GM13977 (cell line): ENCODE results near the gene NKD1.

Source experiments
- DNase-seq: peaks from one replicate; pipeline ENCODE4 v3.0.0; 2012; ENCODE audit warnings: low spot score
- in situ Hi-C: fragments of 300-500 bp; cut with MboI; formaldehyde crosslinking; loops from one replicate; pipeline ENCODE4 v1.12.0; 2022; ENCODE audit warnings: low sequenced_read_pairs, low pct_unique_long_range_greater_than_20kb, mixed read lengths, inconsistent platforms; ENCODE audit not compliant: unreplicated experiment
- TF ChIP-seq, protein P1 (sequence below): IDR thresholded peaks from 2 replicates; pipeline ENCODE4 v1.5.1; 2012; ENCODE audit warnings: mild to moderate bottlenecking, control low read depth; ENCODE audit not compliant: insufficient read depth; ENCODE audit errors: extremely low read depth, missing control alignments

The NKD1 gene

DNA sequence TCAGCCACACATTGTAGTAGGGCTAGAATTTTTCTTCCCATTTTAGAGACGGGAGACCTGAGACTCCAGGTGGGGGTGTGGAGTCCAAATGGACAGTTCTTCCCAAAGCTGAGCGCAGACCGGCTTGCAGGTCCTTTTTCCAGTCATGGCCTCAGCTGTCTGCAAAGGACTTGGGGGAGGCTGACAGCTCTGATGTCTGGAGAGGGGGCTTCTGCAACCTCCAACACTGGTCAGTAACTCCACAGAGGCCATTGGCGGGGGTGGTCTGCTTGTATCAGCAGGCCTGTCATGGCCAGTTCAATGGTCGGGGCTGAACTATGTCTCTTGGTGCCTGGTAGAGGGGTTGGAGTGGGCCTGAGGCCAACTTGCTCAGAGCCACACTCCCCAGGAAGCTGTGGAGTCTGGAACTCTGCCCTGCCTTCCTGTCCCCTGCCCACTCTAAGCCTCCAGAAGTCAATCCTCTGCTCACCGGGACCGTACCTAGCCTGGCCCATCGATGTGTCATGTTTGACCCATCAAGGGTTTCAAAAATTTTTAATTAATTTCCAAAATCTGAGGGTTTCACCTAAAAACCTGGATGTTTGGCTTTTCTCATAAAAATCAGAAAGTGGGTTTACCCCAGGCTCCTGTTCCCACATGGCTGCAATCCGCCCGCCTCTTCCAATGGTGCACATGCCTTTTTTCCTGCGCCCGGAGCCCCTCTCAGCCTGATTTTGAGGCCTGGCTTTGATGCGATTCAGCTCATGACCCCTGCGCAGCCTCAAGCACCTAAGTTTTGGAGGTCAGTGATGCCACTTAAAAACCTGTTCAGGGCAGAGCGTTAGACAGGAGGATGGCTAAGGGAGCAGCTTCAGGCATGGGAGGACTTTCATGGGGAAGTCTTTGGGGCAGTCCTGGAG, 93.0 kb downstream of the NKD1 start:
- DNase-seq: no peak
- in situ Hi-C loops: no loop called here
- TF ChIP-seq, protein P1, sequence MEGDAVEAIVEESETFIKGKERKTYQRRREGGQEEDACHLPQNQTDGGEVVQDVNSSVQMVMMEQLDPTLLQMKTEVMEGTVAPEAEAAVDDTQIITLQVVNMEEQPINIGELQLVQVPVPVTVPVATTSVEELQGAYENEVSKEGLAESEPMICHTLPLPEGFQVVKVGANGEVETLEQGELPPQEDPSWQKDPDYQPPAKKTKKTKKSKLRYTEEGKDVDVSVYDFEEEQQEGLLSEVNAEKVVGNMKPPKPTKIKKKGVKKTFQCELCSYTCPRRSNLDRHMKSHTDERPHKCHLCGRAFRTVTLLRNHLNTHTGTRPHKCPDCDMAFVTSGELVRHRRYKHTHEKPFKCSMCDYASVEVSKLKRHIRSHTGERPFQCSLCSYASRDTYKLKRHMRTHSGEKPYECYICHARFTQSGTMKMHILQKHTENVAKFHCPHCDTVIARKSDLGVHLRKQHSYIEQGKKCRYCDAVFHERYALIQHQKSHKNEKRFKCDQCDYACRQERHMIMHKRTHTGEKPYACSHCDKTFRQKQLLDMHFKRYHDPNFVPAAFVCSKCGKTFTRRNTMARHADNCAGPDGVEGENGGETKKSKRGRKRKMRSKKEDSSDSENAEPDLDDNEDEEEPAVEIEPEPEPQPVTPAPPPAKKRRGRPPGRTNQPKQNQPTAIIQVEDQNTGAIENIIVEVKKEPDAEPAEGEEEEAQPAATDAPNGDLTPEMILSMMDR: no peak

DNA sequence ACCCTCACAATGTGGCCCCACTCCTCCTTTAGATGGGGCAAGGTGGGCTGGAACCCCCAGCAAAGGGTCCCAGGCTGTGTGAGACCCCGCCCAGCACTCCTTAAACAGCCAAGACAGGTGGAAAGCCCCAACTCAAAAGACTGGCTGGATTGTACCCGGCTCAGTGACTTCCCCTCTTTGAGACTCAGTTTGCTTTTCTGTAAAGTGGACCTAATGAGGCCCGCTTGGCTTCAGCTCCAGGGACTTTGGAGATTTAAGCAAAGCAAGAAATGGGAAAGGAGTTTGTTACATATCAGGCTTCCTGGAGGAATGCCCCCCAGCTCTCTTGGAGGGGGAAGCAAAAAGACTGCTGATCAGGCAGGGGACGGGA, 93.6 kb downstream of the NKD1 start:
- DNase-seq: no peak
- TF ChIP-seq, protein P1: no peak
- in situ Hi-C loops: no loop called here

- DNase-seq: no peak
- TF ChIP-seq, protein P1: no peak
- in situ Hi-C loops: no loop called here
Observed at GRCh38 chr16:50642349-50642748, 94.2 kb downstream of the NKD1 start.

DNA sequence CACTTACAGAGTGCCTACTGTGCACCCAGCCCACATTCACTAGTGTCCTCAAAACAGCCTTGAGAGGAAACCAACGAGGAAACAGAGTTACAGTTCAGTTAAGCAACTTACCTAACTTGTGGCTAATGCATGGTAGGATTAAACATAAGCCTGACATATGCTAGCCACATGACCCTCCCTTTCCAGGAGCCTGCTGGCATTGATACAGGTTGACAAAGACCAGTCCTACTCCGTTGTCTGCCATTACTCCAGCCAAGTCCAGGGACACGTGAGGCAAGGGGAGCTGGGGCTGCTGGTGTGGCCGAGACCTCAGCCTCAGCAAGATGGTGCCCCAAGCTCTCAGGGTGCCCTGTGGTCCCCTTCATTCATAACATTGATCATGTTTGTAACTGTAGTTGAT, 95.0 kb downstream of the NKD1 start:
- in situ Hi-C loops: no loop called here
- TF ChIP-seq, protein P1: no peak
- no peak for DNase-seq

- TF ChIP-seq, protein P1: no peak
- DNase-seq: no peak
- in situ Hi-C loops: no loop called here
Observed at GRCh38 chr16:50644245-50644644, 96.0 kb downstream of the NKD1 start.

GRCh38 chr16:50644729-50645128, 96.5 kb downstream of the NKD1 start:
- in situ Hi-C loops: no loop called here
- TF ChIP-seq, protein P1: peak; percentile 68
- DNase-seq: peak; percentile 79
